ENCODE measurements around the gene RNF220. TPM values are rescaled to one million over a fixed set of nuclear protein-coding genes. Genes with fewer than 3 reads are reported as not detected.

RNF220 gene
- total RNA-seq, 4 donors from 2014 or later = 53.5 to 112 (median 61.9) TPM

DNA sequence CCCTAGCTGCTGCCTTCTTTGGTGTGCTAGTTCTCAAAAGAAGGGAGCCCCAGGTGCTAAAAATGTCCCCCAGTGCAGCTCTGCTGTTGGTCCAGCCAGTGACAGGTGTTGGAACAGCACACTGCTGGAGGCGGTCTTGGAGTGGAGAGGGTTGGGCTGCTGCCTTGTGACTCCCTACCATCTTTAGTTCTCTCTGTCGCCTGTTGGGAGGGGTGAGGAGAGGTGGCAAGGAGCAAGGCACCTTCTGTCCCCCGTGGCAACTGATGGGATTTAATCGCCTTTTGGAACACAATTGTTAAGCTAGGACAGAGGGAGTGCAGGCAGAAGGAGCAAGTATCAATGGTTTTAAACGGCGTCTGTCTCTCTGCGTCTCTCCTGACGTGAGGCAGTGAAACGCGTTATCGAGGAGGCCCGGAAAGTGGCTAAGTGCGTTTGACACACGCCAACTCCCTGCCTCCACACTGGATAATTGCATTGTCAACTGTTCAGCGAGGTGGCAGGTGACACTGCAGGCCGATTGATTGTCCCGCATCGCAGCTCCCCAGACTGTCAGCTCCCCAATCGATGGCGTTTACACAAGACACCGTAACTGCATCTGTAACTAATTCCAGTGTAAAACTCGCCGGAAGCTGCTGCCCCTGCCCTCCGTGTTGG, 235.3 kb downstream of the RNF220 start:
- TF ChIP-seq, protein P1, sequence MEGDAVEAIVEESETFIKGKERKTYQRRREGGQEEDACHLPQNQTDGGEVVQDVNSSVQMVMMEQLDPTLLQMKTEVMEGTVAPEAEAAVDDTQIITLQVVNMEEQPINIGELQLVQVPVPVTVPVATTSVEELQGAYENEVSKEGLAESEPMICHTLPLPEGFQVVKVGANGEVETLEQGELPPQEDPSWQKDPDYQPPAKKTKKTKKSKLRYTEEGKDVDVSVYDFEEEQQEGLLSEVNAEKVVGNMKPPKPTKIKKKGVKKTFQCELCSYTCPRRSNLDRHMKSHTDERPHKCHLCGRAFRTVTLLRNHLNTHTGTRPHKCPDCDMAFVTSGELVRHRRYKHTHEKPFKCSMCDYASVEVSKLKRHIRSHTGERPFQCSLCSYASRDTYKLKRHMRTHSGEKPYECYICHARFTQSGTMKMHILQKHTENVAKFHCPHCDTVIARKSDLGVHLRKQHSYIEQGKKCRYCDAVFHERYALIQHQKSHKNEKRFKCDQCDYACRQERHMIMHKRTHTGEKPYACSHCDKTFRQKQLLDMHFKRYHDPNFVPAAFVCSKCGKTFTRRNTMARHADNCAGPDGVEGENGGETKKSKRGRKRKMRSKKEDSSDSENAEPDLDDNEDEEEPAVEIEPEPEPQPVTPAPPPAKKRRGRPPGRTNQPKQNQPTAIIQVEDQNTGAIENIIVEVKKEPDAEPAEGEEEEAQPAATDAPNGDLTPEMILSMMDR (IDR thresholded peaks at IDR 0.05; ENCODE audit: low read depth) = no peak

DNA sequence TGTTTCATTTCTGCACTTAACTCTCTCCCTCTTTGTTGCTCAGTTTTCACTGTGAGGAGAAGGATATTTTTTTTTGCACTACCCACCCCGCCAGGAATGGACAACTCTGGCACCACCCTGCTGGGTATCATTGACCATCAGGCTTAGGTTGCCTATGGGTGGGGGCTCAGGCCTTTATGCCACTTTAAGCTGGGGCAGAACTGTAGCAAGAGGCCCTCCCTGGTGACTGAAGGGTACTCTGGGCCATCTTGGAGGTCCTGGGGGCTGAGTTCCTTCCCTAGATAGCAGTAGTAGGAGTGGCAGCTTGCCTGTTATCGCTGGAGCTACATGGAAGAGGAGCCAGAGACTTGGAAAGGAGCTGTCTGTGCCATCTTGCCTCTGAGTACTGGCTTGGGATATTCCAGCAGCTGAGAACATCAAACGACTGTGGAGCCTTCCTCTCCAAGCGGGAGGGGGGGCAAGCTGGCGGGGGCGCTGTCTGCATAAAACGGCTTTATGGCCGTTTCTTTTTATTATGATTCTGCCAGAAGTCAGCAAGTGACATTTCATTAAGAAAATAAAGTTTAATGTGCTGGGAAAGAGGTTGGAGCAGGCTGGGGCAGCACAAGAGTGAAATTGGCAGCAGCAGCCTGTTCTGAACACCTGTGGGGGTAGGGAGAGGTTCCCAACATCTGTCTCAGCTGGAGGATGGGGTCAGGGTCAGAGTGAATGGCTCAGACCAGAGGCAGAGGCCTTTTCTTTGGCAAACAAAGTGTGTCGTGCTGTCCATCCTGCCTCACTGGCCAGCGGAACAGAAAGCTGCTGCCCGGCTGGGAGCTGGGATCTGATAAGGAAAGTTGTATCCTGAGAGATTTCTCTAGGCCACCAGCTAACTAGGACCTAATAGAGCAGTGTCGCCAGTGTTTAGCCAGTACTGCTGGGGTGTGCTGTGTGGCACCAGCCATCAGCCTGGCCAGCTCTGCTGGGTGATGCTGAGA, 236.4 kb downstream of the RNF220 start:
- TF ChIP-seq, protein P1 (IDR thresholded peaks at IDR 0.05; ENCODE audit: low read depth) = no peak

DNA sequence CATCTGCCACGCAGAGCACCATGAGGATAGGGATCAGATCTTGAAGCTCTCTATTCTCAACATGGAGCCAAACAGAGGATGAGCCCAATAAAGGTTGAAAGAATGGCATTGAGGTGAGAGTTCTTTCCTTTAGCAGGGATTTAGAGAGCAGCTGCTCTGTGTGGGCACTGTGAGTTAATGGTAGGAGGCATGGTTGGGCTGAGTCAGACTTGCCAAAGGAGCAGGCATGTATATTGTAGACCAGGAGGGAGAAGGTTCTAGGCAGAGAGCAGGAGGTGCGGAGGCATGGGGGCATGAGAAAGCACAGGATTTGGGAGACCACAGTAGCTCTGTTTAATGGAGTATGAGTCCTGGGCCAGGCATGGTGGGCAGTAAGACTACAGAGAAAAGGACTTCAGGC, 237.2 kb downstream of the RNF220 start:
- TF ChIP-seq, protein P1 (IDR thresholded peaks at IDR 0.05; ENCODE audit: low read depth) = no peak

DNA sequence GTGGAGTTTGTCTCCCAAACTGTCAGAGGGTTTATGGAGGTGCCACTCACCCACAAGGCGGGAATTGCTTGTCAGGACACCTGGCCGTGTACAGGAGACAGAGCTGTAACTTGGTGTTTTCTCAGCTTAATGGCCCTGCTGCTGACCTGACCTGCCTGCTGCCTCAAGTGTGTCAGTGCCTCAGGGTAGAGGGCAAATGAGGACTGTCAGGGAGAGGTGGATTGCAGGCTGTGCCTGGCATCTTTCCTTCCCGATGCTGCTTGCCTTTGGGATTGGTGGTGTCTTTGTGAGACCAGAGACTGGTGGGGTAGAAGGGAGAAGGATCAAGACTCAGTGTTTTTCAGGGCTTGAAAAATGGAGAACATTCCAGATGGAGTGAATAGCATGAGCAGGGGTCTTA, 237.9 kb downstream of the RNF220 start:
- TF ChIP-seq, protein P1 (IDR thresholded peaks at IDR 0.05; ENCODE audit: low read depth) = no peak

GRCh38 chr1:44643721-44644334, 238.8 kb downstream of the RNF220 start:
- TF ChIP-seq, protein P1 (IDR thresholded peaks at IDR 0.05; ENCODE audit: low read depth) = no peak

DNA sequence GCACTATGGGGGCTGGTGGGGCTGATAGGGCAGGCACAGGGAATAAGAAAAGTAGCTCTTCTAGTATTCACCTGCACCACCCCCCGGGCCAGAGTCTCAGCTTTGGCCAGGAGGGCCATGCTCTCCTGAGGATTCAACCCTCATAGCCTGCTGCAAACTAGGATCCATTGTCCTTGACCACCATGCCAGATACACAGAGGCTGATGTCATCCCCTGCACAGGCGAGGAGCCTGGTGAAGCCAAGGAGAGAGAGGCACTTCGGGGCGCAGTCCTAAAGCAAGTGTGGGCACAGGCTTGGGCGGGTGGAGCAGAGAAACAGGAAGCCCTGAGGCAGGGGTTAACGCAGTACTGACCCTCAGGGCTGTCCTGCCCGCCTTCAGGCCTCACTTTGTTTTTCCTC, 239.8 kb downstream of the RNF220 start:
- TF ChIP-seq, protein P1 (IDR thresholded peaks at IDR 0.05; ENCODE audit: low read depth) = no peak
